Mesenchymal stem cell (in vitro differentiated cells and primary cell): Measurements from ENCODE around the gene GAK.
A peak's percentile ranks its signal among the peaks of the same experiment; 100 is the strongest.

Source experiments
- DNase-seq: peaks from one replicate; pipeline ENCODE4 v3.0.0-alpha.2; 2013
- H2AFZ ChIP-seq: one replicate; pipeline ENCODE4 v1.6.1; 2013; ENCODE audit warnings: low read depth, mild to moderate bottlenecking, control low read depth, inconsistent platforms, low read length, moderate library complexity
- H2AK5ac ChIP-seq: 2 replicates; pipeline ENCODE4 v1.6.1; 2013; ENCODE audit warnings: low read length, moderate library complexity, mild to moderate bottlenecking, inconsistent platforms; ENCODE audit not compliant: severe bottlenecking
- H2BK120ac ChIP-seq: one replicate; pipeline ENCODE4 v1.6.1; 2013; ENCODE audit warnings: low read depth, mild to moderate bottlenecking, inconsistent platforms, low read length, moderate library complexity
- H2BK12ac ChIP-seq, 2 experiments: one replicate each; pipeline ENCODE4 v1.6.1; 2013; ENCODE audit warnings: inconsistent platforms in 2 of 2, low read length in 2 of 2, mild to moderate bottlenecking in 2 of 2, moderate library complexity in 2 of 2, control low read depth in 1 of 2
- H2BK15ac ChIP-seq: one replicate; pipeline ENCODE4 v1.6.1; 2013; ENCODE audit warnings: mild to moderate bottlenecking, low read depth, inconsistent platforms; ENCODE audit not compliant: poor library complexity, severe bottlenecking
- H2BK5ac ChIP-seq: 2 replicates; pipeline ENCODE4 v1.6.1; 2013; ENCODE audit warnings: low read depth, mild to moderate bottlenecking, low read length, control low read depth, inconsistent platforms; ENCODE audit not compliant: poor library complexity, severe bottlenecking
- H3K14ac ChIP-seq, 2 experiments: one replicate each; pipeline ENCODE4 v1.6.1; 2013; ENCODE audit warnings: inconsistent platforms in 2 of 2, low read length in 2 of 2, control low read depth in 1 of 2, mild to moderate bottlenecking in 1 of 2, moderate library complexity in 1 of 2
- H3K18ac ChIP-seq, 2 experiments: one replicate each; pipeline ENCODE4 v1.6.1; 2013; ENCODE audit warnings: inconsistent platforms in 2 of 2, low read length in 2 of 2, control low read depth in 1 of 2, low read depth in 1 of 2, mild to moderate bottlenecking in 1 of 2
- H3K23ac ChIP-seq, 2 experiments: one replicate each; pipeline ENCODE4 v1.6.1; 2013; ENCODE audit warnings: inconsistent platforms in 2 of 2, low read length in 2 of 2, mild to moderate bottlenecking in 2 of 2, moderate library complexity in 2 of 2, control low read depth in 1 of 2
- H3K27ac ChIP-seq: 2 replicates; pipeline ENCODE4 v1.5.1; 2013; ENCODE audit warnings: mild to moderate bottlenecking, moderate library complexity, low read length, control low read depth, inconsistent platforms; ENCODE audit not compliant: poor library complexity, severe bottlenecking
- H3K27me3 ChIP-seq, 2 experiments: 2 replicates each; pipeline versions ENCODE4 v1.6.1 to v1.7.0; 2013; ENCODE audit warnings: low read length in 2 of 2, mild to moderate bottlenecking in 2 of 2, moderate library complexity in 2 of 2, control low read depth in 1 of 2, inconsistent platforms in 1 of 2; ENCODE audit not compliant: control insufficient read depth in 1 of 2, insufficient read depth in 1 of 2
- H3K36me3 ChIP-seq, 2 experiments: 2 replicates each; pipeline versions ENCODE4 v1.6.1 to v1.7.0; 2013; ENCODE audit warnings: low read length in 2 of 2, control low read depth in 1 of 2, inconsistent platforms in 1 of 2, low read depth in 1 of 2, mild to moderate bottlenecking in 1 of 2; ENCODE audit not compliant: insufficient read depth in 2 of 2, control insufficient read depth in 1 of 2
- H3K4ac ChIP-seq, 2 experiments: one replicate each; pipeline ENCODE4 v1.6.1; 2013; ENCODE audit warnings: inconsistent platforms in 2 of 2, low read length in 2 of 2, mild to moderate bottlenecking in 2 of 2, moderate library complexity in 2 of 2, control low read depth in 1 of 2, low read depth in 1 of 2
- H3K4me1 ChIP-seq: 2 replicates; pipeline ENCODE4 v1.6.1; 2013; ENCODE audit warnings: low read depth, low read length, control low read depth; ENCODE audit not compliant: control insufficient read depth, insufficient read depth
- H3K4me2 ChIP-seq: 2 replicates; pipeline ENCODE4 v1.6.1; 2013; ENCODE audit warnings: low read length, mild to moderate bottlenecking, inconsistent platforms; ENCODE audit not compliant: poor library complexity, severe bottlenecking
- H3K4me3 ChIP-seq, 2 experiments: 2 replicates each; pipeline versions ENCODE4 v1.5.1 to v1.7.0; 2013; ENCODE audit warnings: low read length in 2 of 2, mild to moderate bottlenecking in 2 of 2, control low read depth in 1 of 2, low read depth in 1 of 2; ENCODE audit not compliant: insufficient read depth in 1 of 2
- H3K79me1 ChIP-seq: replicated peaks from 2 replicates; pipeline ENCODE4 v1.6.1; 2013; ENCODE audit warnings: mild to moderate bottlenecking, control low read depth, low read length, inconsistent platforms; ENCODE audit not compliant: poor library complexity, severe bottlenecking
- H3K9ac ChIP-seq: 2 replicates; pipeline ENCODE4 v1.7.0; 2013; ENCODE audit warnings: mild to moderate bottlenecking, low read length, moderate library complexity
- H3K9me3 ChIP-seq: 2 replicates; pipeline ENCODE4 v1.7.0; 2013; ENCODE audit warnings: mild to moderate bottlenecking, low read length; ENCODE audit not compliant: control insufficient read depth
- H4K8ac ChIP-seq: one replicate; pipeline ENCODE4 v1.6.1; 2013; ENCODE audit warnings: inconsistent platforms, mild to moderate bottlenecking, low read length, moderate library complexity
- H4K91ac ChIP-seq: one replicate; pipeline ENCODE4 v1.6.1; 2013; ENCODE audit warnings: mild to moderate bottlenecking, low read length, inconsistent platforms
- WGBS: methylation state at CpG from one replicate; pipeline ENCODE4 v1.1.7; 2013; ENCODE audit warnings: mixed read lengths; 5-methylcytosine and 5-hydroxymethylcytosine counted together

Gene GAK

DNA sequence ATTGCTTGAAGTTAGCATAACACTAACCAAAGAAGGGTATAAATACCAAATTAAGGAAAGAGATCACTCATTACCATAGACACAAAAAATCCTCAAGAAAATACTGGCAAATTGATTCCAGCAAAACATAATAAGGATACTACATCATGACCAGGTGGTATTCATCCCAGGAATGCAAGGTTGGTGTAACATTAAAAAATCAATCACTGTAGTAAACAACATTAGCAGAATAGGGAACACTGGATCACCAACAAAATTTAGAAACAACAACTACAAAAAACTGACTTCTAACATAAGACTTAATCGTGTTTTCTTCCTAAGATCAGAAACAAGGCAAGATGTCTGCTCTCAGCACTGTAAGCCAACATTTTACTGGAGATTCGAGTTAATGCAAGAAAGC is 14.1 kb downstream of the GAK start:
- Histone ChIP-seq H3K27me3 (no peaks in the 10 kb centered on the region), H3K4me3 (no peak overlapping the region), H3K27ac (no peak overlapping the region), H3K9ac (no peak overlapping the region), H3K4ac (no peak overlapping the region), H3K4me1 (peaks cover 7% of the 10 kb centered on the region), H2BK120ac (no peak overlapping the region), H3K23ac (no peak overlapping the region), H3K9me3 (no peaks in the 10 kb centered on the region), H3K14ac (no peak overlapping the region), H4K91ac (no peak overlapping the region), H2AFZ (no peak overlapping the region), H3K36me3 (peaks cover 3 to 4% of the 10 kb centered on the region in 2 experiments), H2BK5ac (no peak overlapping the region), H2AK5ac (no peak overlapping the region), H3K4me2 (no peak overlapping the region), H4K8ac (no peak overlapping the region), H3K18ac (no peak overlapping the region), H2BK15ac (no peak overlapping the region), H3K79me1 (peaks cover 20% of the 10 kb centered on the region), H2BK12ac (no peak overlapping the region)
- no peak for DNase-seq
- 100% methylated on average over 2 of the region's 2 CpGs for WGBS

DNA sequence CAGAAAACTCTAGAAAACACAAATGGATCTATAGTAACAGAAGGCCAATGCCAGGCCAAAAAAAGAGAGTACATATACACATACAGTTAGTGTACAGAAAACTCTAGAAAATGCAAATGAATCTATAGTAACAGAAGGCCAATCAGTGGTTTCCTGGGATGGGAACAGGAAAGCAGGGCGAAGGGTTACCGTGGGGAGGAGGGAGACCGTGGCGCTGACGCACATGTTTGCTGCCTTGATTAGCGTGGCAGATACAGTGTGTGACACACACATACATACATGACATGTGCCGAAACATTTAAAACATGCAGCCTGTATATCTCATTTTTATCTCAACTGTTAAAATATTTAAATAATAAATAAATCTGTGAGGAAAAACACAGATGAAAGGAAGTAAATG is 14.7 kb downstream of the GAK start:
- 100% methylated on average over 5 of the region's 7 CpGs for WGBS
- Histone ChIP-seq H3K9ac (no peak overlapping the region), H2AFZ (no peak overlapping the region), H3K79me1 (peaks cover 23% of the 10 kb centered on the region), H3K4me3 (no peak overlapping the region), H3K36me3 (peaks cover 4 to 8% of the 10 kb centered on the region in 2 experiments), H3K4me2 (no peak overlapping the region), H4K91ac (no peak overlapping the region), H3K9me3 (no peaks in the 10 kb centered on the region), H2AK5ac (no peak overlapping the region), H3K4me1 (peaks cover 4% of the 10 kb centered on the region), H2BK120ac (no peak overlapping the region), H2BK5ac (no peak overlapping the region), H2BK15ac (no peak overlapping the region), H3K14ac (no peak overlapping the region), H3K4ac (no peak overlapping the region), H4K8ac (no peak overlapping the region), H3K23ac (no peak overlapping the region), H3K27ac (no peak overlapping the region), H3K18ac (no peak overlapping the region), H3K27me3 (no peaks in the 10 kb centered on the region), H2BK12ac (no peak overlapping the region)
- no peak for DNase-seq

DNA sequence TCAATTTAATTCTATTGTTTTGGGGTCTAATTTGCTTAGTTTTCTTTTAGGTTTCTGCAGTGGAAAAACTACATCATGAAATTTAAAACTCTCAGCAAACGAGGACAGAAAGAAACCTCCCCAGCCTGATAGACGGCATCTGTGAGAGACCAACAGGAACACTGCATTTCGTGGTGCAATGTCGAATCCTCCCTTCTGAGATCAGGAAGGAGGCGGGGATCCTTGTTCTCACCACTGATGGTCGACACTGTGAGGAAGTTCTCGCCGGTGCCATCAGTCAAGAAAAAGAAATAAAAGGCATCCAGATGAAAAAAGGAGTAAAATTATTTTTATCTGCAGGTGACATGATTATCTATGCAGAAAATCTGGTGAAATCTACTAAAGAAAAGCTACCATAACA is 16.5 kb downstream of the GAK start:
- Histone ChIP-seq H3K27me3 (no peaks in the 10 kb centered on the region), H3K4me3 (peak overlapping the region in 1 of 2 experiments; percentile 32), H3K9ac (peak overlapping the region; percentile 55), H2AFZ (no peak overlapping the region), H2AK5ac (no peak overlapping the region), H3K14ac (no peak overlapping the region), H3K9me3 (no peaks in the 10 kb centered on the region), H3K18ac (no peak overlapping the region), H3K4me2 (no peak overlapping the region), H3K4ac (no peak overlapping the region), H3K27ac (no peak overlapping the region), H4K8ac (no peak overlapping the region), H3K23ac (no peak overlapping the region), H2BK5ac (no peak overlapping the region), H2BK120ac (no peak overlapping the region), H3K4me1 (peaks cover 4% of the 10 kb centered on the region), H4K91ac (no peak overlapping the region), H3K79me1 (peaks cover 37% of the 10 kb centered on the region), H2BK15ac (no peak overlapping the region), H3K36me3 (peaks cover 20 to 27% of the 10 kb centered on the region in 2 experiments), H2BK12ac (no peak overlapping the region)
- DNase-seq: peak; percentile 35
- 44% methylated on average over 8 of the region's 8 CpGs for WGBS

DNA sequence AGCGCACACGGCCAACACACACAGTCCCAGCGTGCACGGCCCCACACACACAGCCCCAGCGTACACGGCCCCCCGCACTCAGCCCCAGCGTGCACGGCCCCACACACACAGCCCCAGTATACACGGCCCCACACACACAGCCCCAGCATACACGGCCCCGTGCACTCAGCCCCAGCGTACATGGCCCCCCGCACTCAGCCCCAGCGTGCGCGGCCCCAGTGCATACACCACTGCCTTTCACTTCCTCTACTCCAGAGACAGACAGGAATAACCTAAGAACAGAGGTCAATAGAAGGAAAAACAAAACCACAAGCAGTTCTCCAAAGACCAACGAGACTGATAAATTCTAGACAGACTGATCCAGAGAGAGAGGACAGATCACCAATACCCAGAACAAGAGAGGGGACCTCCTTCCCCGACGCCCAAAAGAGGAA is 17.1 kb downstream of the GAK start:
- Histone ChIP-seq H3K4me3 (peak overlapping the region in 1 of 2 experiments; percentile 32), H3K4me1 (peaks cover 4% of the 10 kb centered on the region), H4K8ac (no peak overlapping the region), H3K14ac (peak overlapping the region in 1 of 2 experiments; percentile 68), H3K9ac (peak overlapping the region; percentile 55), H3K9me3 (no peaks in the 10 kb centered on the region), H3K23ac (no peak overlapping the region), H3K18ac (peak overlapping the region in 1 of 2 experiments; percentile 42), H3K4me2 (no peak overlapping the region), H3K36me3 (peaks cover 20 to 32% of the 10 kb centered on the region in 2 experiments), H2AFZ (no peak overlapping the region), H2BK15ac (peak overlapping the region; percentile 12), H2AK5ac (no peak overlapping the region), H3K79me1 (peaks cover 41% of the 10 kb centered on the region), H3K27ac (no peak overlapping the region), H2BK120ac (no peak overlapping the region), H2BK5ac (no peak overlapping the region), H3K27me3 (no peaks in the 10 kb centered on the region), H3K4ac (no peak overlapping the region), H4K91ac (no peak overlapping the region), H2BK12ac (no peak overlapping the region)
- no peak for DNase-seq
- WGBS: 92% methylated on average over 17 of the region's 20 CpGs
